GM23248 (cell line): ENCODE results near the gene CKAP5.

ENCODE experiments used
- EZH2 ChIP-seq: fragments of 200-600 bp; sonication (generic); IDR thresholded peaks from 2 replicates; pipeline ENCODE4 v1.6.1; 2018; ENCODE audit warnings: antibody characterized with exemption, mild to moderate bottlenecking; ENCODE audit not compliant: insufficient read depth, poor library complexity, severe bottlenecking
- EZH2phosphoT487 ChIP-seq: fragments of 200-600 bp; sonication (generic); IDR thresholded peaks from 2 replicates; pipeline ENCODE4 v1.6.1; 2018; ENCODE audit warnings: antibody characterized with exemption, moderate library complexity, mild to moderate bottlenecking, low read depth; ENCODE audit not compliant: insufficient read depth

DNA sequence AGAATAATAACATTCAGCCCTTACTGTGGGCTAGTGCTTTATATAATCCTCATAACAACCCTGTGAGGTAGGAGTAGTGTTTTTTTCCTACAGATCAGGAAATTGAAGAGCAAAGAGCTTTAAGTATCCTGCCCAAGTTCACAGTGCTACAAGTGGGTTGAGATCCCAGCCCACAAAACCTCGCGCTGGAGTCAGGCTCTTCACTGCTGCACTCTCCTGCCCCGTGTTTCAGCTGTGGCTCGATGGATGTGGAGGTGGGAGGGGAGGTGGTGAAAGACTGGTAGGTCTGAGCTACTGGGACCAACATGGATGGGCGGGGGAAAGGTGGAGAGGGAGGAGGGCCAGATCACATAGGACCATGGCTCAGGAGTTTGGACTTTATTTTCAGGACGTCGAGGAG is 139.2 kb downstream of the CKAP5 start:
- TF ChIP-seq EZH2, result no peak
- no peak for TF ChIP-seq EZH2phosphoT487
